HCT116 (cell line): ENCODE measurements around the gene FGFR1OP2.
A peak's percentile ranks its signal among the peaks of the same experiment; 100 is the strongest.

Source experiments
- CTCF ChIP-seq, 3 experiments: fragments of 200-600 bp in 1 of 3; sonication (generic) in 1 of 3; IDR thresholded peaks in 2 of 3; conservative IDR thresholded peaks in 1 of 3; 2 replicates each; pipeline ENCODE4 v1.5.1; 2012 to 2017; ENCODE audit warnings: low read depth in 2 of 3, low read length in 2 of 3, antibody characterized with exemption in 1 of 3, borderline replicate concordance in 1 of 3, control low read depth in 1 of 3, mild to moderate bottlenecking in 1 of 3, mixed read lengths in 1 of 3, mixed run types in 1 of 3, moderate library complexity in 1 of 3; ENCODE audit not compliant: insufficient read depth in 1 of 3
- EGR1 ChIP-seq: IDR thresholded peaks from 2 replicates; pipeline ENCODE4 v1.6.1; 2012; ENCODE audit warnings: low read depth
- EZH2phosphoT487 ChIP-seq: fragments of 200-600 bp; IDR thresholded peaks from 2 replicates; pipeline ENCODE4 v1.6.1; 2018; ENCODE audit warnings: antibody characterized with exemption, borderline replicate concordance
- POLR2A ChIP-seq: IDR thresholded peaks from 2 replicates; pipeline ENCODE4 v1.7.0; 2011; ENCODE audit warnings: borderline replicate concordance; ENCODE audit not compliant: insufficient read depth, insufficient read length; ENCODE audit errors: extremely low read depth

DNA sequence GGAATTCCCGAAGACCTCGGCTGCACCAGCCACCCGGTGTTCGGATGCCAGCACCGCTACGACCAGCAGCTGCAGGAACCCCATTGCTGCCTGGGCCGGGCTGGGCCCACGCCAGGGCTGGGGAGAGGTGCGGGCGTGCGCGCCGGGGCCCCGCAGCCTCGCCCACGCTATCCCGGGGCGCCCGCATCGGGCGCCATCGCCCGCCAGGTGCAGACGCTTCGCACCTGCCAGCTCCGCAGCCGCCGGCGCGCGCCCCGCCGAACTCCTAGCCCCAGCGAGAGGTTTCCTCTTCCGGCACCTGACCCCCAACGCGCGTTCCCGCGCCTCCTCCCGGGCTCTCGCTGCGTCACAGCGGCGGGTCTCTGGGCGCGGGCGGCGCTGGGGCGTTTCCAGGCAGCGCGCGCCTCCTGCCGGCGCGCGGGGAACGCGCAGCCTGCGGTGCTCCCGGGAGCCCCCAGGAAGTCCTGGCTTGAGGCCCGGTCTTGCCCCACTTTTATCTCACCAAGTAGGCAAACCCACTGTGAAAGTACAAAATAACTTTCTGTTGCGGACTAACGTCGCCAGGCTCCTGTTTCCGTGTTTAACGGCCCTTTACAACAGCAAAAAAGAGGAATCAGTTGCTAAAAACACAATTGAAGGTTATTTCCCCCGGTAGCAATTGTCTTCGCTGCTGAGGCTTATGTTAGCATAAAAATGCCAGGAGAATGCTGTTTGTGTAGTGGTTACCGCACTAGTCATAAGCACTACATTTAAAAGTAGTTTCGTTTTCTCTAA is 76.0 kb downstream of the FGFR1OP2 start, which contains the start of gene TM7SF3:
- TF ChIP-seq POLR2A (peak; percentile 47), CTCF (IDR thresholded peaks at IDR 0.05 in 2 of 3, conservative IDR thresholded peaks at IDR 0.05 in 1 of 3; ENCODE audit: borderline replicate concordance in 1 of 3, insufficient read depth in 1 of 3, low read depth in 2 of 3, low read length in 2 of 3) (peak; percentile 78 to 97 (median 84)), EZH2phosphoT487 (no peak), EGR1 (no peak; the same call in 1 of the 2 replicates)
